K562 (cell line): ENCODE data around the gene STAT4. TPM values are rescaled to one million over a fixed set of nuclear protein-coding genes. Genes with fewer than 3 reads are reported as not detected.

Experiments
- ARID1B ChIP-seq: fragments of 450-650 bp; IDR thresholded peaks from 2 replicates; pipeline ENCODE4 v1.6.1; 2016; ENCODE audit warnings: antibody characterized with exemption, mild to moderate bottlenecking, inconsistent platforms
- BHLHE40 ChIP-seq: IDR thresholded peaks from 2 replicates; pipeline ENCODE4 v1.6.1; 2011; ENCODE audit warnings: low read length, improper control_type of control experiment
- CBX3 ChIP-seq, 2 experiments: IDR thresholded peaks; 1 replicate in 1 of 2; 2 replicates in 1 of 2; pipeline ENCODE4 v1.6.1; 2012; ENCODE audit warnings: inconsistent platforms in 2 of 2, low read length in 2 of 2, borderline replicate concordance in 1 of 2, control low read depth in 1 of 2
- ETV5 ChIP-seq: sonication (generic); formaldehyde crosslinking; IDR thresholded peaks from 2 replicates; pipeline ENCODE4 v1.4.0; 2020; ENCODE audit warnings: low read depth, mild to moderate bottlenecking, missing genetic modification reagents
- FOS ChIP-seq: IDR thresholded peaks from 3 replicates; pipeline ENCODE4 v1.6.1; 2011; ENCODE audit not compliant: insufficient read length; ENCODE audit errors: extremely low read depth
- IRF2 ChIP-seq: sonication (generic); formaldehyde crosslinking; IDR thresholded peaks from 2 replicates; pipeline ENCODE4 v1.8.1; 2022; ENCODE audit warnings: mild to moderate bottlenecking, missing genetic modification reagents
- MTA3 ChIP-seq: fragments of 450-650 bp; formaldehyde crosslinking; IDR thresholded peaks from 2 replicates; pipeline ENCODE4 v1.6.1; 2017; ENCODE audit warnings: mild to moderate bottlenecking, borderline replicate concordance
- NEUROD1 ChIP-seq: fragments of 150-350 bp; IDR thresholded peaks from 2 replicates; pipeline ENCODE4 v1.6.1; 2014; ENCODE audit warnings: borderline replicate concordance, low read length, low read depth; ENCODE audit not compliant: partially characterized antibody
- POLR2AphosphoS2 ChIP-seq: IDR thresholded peaks from 2 replicates; pipeline ENCODE4 v1.6.1; 2012; ENCODE audit warnings: low read length, improper control_type of control experiment
- RFX1 ChIP-seq: fragments of 450-650 bp; IDR thresholded peaks from 2 replicates; pipeline ENCODE4 v1.6.1; 2016; ENCODE audit warnings: mild to moderate bottlenecking, moderate library complexity
- RNF2 ChIP-seq: sonication (generic); IDR thresholded peaks from 2 replicates; pipeline ENCODE4 v1.6.1; 2016
- XRCC5 ChIP-seq: fragments of 200-400 bp; formaldehyde crosslinking; IDR thresholded peaks from 2 replicates; pipeline ENCODE4 v1.6.1; 2017; ENCODE audit warnings: low read depth, mild to moderate bottlenecking, low read length
- ZNF384 ChIP-seq: IDR thresholded peaks from 2 replicates; pipeline ENCODE4 v1.6.1; 2012; ENCODE audit warnings: low read depth, low read length, improper control_type of control experiment
- ZNF785 ChIP-seq: fragments of 250-450 bp; sonication (Bioruptor Pico); IDR thresholded peaks from 2 replicates; pipeline ENCODE4 v1.4.0; 2020; ENCODE audit warnings: mild to moderate bottlenecking
- polyA plus RNA-seq, 8 experiments: library from polyadenylated mRNA; depleted of rRNA in 4 of 8; stranded (reverse) in 5 of 8; unstranded in 3 of 8; fragments of >200 nt; fragmentation: Nextera tagmentation in 2 of 8; fragmentation: Illumina TruSeq in 1 of 8; extraction: Ambion mirVana in 2 of 8; extraction: Trizol in 1 of 8; gene quantifications; 2 replicates each; pipeline versions ENCODE4 v1.2.1 to v1.2.3, GENCODE V29; 2011 to 2014; ENCODE audit warnings: inconsistent platforms in 1 of 8, missing spikeins in 1 of 8
- total RNA-seq, 7 experiments: library from RNA; depleted of rRNA in 6 of 7; stranded (reverse); fragments of >200 nt in 6 of 7; fragmentation: Illumina TruSeq in 2 of 7; extraction: Trizol in 2 of 7; gene quantifications; 2 replicates each; pipeline versions ENCODE4 v1.2.1 to v1.2.3, GENCODE V29; 2011 to 2021; ENCODE audit warnings: low replicate concordance in 1 of 7
- TF ChIP-seq, protein P1 (sequence below), 2 experiments: fragments of 450-650 bp; IDR thresholded peaks; 2 replicates each; pipeline ENCODE4 v1.6.1; 2016; ENCODE audit warnings: mild to moderate bottlenecking in 2 of 2, borderline replicate concordance in 1 of 2, low read depth in 1 of 2, moderate library complexity in 1 of 2
- TF ChIP-seq, protein P2 (sequence below): sonication (generic); formaldehyde crosslinking; IDR thresholded peaks from 2 replicates; pipeline ENCODE4 v1.8.0; 2022; ENCODE audit warnings: missing genetic modification reagents, mild to moderate bottlenecking, moderate library complexity, borderline replicate concordance
- TF ChIP-seq, protein P3 (sequence below), 2 experiments: IDR thresholded peaks; 2 replicates each; pipeline ENCODE4 v1.6.1; 2011; ENCODE audit warnings: borderline replicate concordance in 1 of 2, control low read depth in 1 of 2, low read depth in 1 of 2, low read length in 1 of 2, mild to moderate bottlenecking in 1 of 2, mixed read lengths in 1 of 2, moderate library complexity in 1 of 2; ENCODE audit not compliant: insufficient read depth in 1 of 2, insufficient read length in 1 of 2, poor library complexity in 1 of 2, severe bottlenecking in 1 of 2; ENCODE audit errors: extremely low read depth in 1 of 2

Gene STAT4
- total and polyA plus RNA-seq, 9 of the 15 experiments (the other 6 are each of a cell fraction or from before 2014, with no cell fraction given), result 0.01 to 0.06 (median 0.03) TPM; not detected in 6

GRCh38 chr2:191013932-191014652 lies 136.7 kb downstream of the STAT4 start, which contains the start of gene STAT1 (continued):
- peak; percentile 44; the same call in 1 of the 2 replicates for TF ChIP-seq MTA3
- TF ChIP-seq ETV5 (CRISPR knock-in tag), result peak; percentile 95
- peak; percentile 58; the same call in 1 of the 2 replicates for TF ChIP-seq RNF2
- peak; percentile 80; the same call in 1 of the 2 replicates for TF ChIP-seq XRCC5
- TF ChIP-seq NEUROD1, result peak; percentile 97
- TF ChIP-seq RFX1, result no peak; the same call in 1 of the 2 replicates
- TF ChIP-seq, protein P1, sequence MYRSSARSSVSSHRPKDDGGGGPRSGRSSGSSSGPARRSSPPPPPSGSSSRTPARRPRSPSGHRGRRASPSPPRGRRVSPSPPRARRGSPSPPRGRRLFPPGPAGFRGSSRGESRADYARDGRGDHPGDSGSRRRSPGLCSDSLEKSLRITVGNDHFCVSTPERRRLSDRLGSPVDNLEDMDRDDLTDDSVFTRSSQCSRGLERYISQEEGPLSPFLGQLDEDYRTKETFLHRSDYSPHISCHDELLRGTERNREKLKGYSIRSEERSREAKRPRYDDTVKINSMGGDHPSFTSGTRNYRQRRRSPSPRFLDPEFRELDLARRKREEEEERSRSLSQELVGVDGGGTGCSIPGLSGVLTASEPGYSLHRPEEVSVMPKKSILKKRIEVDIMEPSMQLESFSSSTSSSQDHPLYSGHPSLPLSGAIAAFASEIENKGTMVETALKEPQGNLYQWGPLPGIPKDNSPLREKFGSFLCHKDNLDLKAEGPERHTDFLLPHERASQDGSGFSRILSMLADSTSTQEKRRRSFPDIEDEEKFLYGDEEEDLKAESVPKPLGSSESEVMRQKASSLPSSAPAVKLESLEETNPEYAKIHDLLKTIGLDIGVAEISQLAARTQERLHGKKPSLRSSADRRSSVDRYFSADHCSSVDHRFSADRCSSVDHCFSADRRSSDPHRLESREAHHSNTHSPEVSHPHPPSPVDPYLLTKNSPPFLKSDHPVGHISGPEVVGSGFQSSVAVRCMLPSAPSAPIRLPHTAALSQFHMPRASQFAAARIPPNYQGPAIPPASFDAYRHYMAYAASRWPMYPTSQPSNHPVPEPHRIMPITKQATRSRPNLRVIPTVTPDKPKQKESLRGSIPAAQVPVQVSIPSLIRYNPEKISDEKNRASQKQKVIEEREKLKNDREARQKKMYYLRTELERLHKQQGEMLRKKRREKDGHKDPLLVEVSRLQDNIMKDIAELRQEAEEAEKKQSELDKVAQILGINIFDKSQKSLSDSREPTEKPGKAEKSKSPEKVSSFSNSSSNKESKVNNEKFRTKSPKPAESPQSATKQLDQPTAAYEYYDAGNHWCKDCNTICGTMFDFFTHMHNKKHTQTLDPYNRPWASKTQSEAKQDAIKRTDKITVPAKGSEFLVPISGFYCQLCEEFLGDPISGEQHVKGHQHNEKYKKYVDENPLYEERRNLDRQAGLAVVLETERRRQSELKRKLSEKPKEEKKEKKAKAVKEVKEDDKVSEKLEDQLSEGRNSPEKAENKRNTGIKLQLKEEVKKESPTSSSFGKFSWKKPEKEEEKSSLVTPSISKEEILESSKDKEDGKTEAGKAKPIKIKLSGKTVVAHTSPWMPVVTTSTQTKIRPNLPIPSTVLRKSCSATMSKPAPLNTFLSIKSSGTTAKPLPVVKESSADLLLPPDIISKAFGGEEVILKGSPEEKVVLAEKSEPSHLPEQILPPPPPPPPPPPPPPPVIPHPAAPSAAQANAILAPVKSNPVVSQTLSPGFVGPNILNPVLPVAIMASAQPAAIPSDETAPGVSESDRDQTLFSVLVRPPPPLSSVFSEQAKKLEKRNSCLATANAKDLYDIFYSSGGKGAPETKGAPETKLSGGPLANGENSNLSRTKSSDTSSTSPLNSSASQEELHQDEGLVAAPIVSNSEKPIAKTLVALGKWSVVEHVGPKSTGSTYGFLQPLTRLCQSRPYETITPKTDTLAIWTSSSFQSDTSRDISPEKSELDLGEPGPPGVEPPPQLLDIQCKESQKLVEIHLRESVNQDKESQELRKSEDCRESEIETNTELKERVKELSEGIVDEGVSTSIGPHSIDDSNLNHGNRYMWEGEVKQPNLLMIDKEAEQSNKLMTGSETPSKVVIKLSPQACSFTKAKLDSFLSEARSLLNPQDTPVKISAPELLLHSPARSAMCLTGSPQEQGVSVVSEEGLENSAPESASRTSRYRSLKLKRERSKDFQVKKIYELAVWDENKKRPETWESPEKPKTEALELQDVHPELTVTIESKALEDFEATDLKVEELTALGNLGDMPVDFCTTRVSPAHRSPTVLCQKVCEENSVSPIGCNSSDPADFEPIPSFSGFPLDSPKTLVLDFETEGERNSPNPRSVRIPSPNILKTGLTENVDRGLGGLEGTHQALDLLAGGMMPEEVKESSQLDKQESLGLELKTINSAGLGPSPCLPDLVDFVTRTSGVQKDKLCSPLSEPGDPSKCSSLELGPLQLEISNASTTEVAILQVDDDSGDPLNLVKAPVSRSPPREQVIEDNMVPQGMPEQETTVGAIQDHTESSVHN (IDR thresholded peaks at IDR 0.05; ENCODE audit: borderline replicate concordance in 1 of 2, low read depth in 1 of 2), result 0 out of 4 replicates have a peak, but pooled peaks of 1 of the 2 experiments have one; percentile 28
- TF ChIP-seq ZNF785 (CRISPR knock-in tag), result no peak
- TF ChIP-seq IRF2, result 0 out of 2 replicates have a peak, but pooled peaks have one; percentile 59
- TF ChIP-seq, protein P2, sequence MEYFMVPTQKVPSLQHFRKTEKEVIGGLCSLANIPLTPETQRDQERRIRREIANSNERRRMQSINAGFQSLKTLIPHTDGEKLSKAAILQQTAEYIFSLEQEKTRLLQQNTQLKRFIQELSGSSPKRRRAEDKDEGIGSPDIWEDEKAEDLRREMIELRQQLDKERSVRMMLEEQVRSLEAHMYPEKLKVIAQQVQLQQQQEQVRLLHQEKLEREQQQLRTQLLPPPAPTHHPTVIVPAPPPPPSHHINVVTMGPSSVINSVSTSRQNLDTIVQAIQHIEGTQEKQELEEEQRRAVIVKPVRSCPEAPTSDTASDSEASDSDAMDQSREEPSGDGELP (CRISPR knock-in tag), result peak; percentile 98
- TF ChIP-seq, protein P3, sequence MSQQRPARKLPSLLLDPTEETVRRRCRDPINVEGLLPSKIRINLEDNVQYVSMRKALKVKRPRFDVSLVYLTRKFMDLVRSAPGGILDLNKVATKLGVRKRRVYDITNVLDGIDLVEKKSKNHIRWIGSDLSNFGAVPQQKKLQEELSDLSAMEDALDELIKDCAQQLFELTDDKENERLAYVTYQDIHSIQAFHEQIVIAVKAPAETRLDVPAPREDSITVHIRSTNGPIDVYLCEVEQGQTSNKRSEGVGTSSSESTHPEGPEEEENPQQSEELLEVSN (IDR thresholded peaks at IDR 0.05; ENCODE audit: borderline replicate concordance in 1 of 2, extremely low read depth in 1 of 2, insufficient read depth in 1 of 2, insufficient read length in 1 of 2, low read depth in 1 of 2, low read length in 1 of 2, poor library complexity in 1 of 2, severe bottlenecking in 1 of 2), result peak; percentile 61 to 89
- no peak for TF ChIP-seq ZNF384
- TF ChIP-seq FOS, result peak; percentile 18
- TF ChIP-seq CBX3 (IDR thresholded peaks at IDR 0.05; ENCODE audit: borderline replicate concordance in 1 of 2, low read length in 2 of 2), result peak in 1 of 2 experiments; percentile 15; a peak in 1 of 3 replicates
- no peak; the same call in 1 of the 2 replicates for TF ChIP-seq POLR2AphosphoS2
- peak; percentile 82 for TF ChIP-seq BHLHE40
- peak; percentile 39; the same call in 1 of the 2 replicates for TF ChIP-seq ARID1B
